DND-41 (cell line): ENCODE data around the gene PDPK1.

ENCODE experiments used
- EZH2 ChIP-seq: IDR thresholded peaks from 3 replicates; pipeline ENCODE4 v1.6.1; 2012; ENCODE audit warnings: borderline replicate concordance, low read depth, mild to moderate bottlenecking, moderate library complexity, low read length, inconsistent platforms; ENCODE audit not compliant: severe bottlenecking
- TF ChIP-seq, protein P1 (sequence below): IDR thresholded peaks from 2 replicates; pipeline ENCODE4 v1.5.1; 2012; ENCODE audit warnings: borderline replicate concordance, low read length, moderate library complexity, mild to moderate bottlenecking; ENCODE audit not compliant: poor library complexity, severe bottlenecking; ENCODE audit errors: extremely low read depth

DNA sequence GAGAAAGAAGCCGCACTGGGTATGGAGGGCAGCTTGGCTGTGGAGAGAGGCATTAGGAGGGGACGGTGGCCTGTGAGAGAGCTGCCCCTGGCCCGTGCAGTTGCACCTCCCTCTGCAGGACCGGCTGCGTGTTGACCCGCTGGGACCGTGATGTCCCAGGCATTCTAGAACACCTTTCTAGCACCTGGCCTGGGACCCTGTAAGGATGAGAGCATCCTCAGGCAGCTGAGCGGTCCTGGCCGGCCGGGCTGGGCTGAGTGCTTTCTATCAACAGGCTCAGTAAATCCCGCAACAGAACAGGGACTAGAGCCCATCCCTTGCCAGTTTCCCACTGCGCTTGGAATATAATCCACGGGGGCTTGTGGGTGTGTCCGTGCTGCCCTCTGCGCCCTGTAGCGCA, 48.2 kb upstream of the PDPK1 start:
- TF ChIP-seq, protein P1, sequence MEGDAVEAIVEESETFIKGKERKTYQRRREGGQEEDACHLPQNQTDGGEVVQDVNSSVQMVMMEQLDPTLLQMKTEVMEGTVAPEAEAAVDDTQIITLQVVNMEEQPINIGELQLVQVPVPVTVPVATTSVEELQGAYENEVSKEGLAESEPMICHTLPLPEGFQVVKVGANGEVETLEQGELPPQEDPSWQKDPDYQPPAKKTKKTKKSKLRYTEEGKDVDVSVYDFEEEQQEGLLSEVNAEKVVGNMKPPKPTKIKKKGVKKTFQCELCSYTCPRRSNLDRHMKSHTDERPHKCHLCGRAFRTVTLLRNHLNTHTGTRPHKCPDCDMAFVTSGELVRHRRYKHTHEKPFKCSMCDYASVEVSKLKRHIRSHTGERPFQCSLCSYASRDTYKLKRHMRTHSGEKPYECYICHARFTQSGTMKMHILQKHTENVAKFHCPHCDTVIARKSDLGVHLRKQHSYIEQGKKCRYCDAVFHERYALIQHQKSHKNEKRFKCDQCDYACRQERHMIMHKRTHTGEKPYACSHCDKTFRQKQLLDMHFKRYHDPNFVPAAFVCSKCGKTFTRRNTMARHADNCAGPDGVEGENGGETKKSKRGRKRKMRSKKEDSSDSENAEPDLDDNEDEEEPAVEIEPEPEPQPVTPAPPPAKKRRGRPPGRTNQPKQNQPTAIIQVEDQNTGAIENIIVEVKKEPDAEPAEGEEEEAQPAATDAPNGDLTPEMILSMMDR: no peak
- TF ChIP-seq EZH2: no peak
